IMR-90 (cell line): ENCODE measurements around the gene KLHDC10. TPM values are rescaled to one million over a fixed set of nuclear protein-coding genes. Genes with fewer than 3 reads are reported as not detected.

Source experiments
- ATAC-seq: fragments of 200-7000 bp; cut with Tn5 transposase; 2 replicates; pipeline ENCODE4 v1.9.1; 2020; ENCODE audit warnings: low read depth, mild to moderate bottlenecking, moderate library complexity
- BruUV-seq: library from RNA; stranded (reverse); fragments of 400-500 nt; replicated peaks from 2 replicates; lab custom pipeline; 2021; lab: Mats Ljungman, UMichigan
- CTCF ChIA-PET: fragments of 300-600 bp; formaldehyde crosslinking; extraction: SDS; loops from one replicate; lab custom pipeline; 2021; ENCODE audit warnings: antibody characterized with exemption; lab: Yijun Ruan, JAX
- POLR2A ChIA-PET: fragments of 300-600 bp; sonication (Branson Sonifier 250); formaldehyde crosslinking; loops from one replicate; lab custom pipeline; 2022; ENCODE audit warnings: antibody characterized with exemption; ENCODE audit not compliant: unreplicated experiment; lab: Charles Lee
- DNase-seq: peaks from one replicate; pipeline ENCODE4 v3.0.0; 2013
- H2AFZ ChIP-seq: replicated peaks from 2 replicates; pipeline ENCODE3; 2013; ENCODE audit warnings: low read length, mild to moderate bottlenecking; ENCODE audit not compliant: poor library complexity
- H2AK5ac ChIP-seq: 2 replicates; pipeline ENCODE4 v1.6.1; 2013; ENCODE audit warnings: low read depth, low read length, inconsistent platforms
- H2AK9ac ChIP-seq: replicated peaks from 2 replicates; pipeline ENCODE3; 2013; ENCODE audit warnings: mild to moderate bottlenecking, low read depth, low read length, moderate library complexity; ENCODE audit not compliant: poor library complexity
- H2BK120ac ChIP-seq: 2 replicates; pipeline ENCODE4 v1.6.1; 2013; ENCODE audit warnings: low read depth, low read length, inconsistent platforms
- H2BK15ac ChIP-seq: 3 replicates; pipeline ENCODE4 v1.6.1; 2013; ENCODE audit warnings: low read depth, low read length, inconsistent platforms
- H2BK20ac ChIP-seq: 2 replicates; pipeline ENCODE4 v1.6.1; 2013; ENCODE audit warnings: low read depth, mild to moderate bottlenecking, inconsistent platforms, low read length, moderate library complexity
- H2BK5ac ChIP-seq: 2 replicates; pipeline ENCODE4 v1.6.1; 2013; ENCODE audit warnings: mild to moderate bottlenecking, low read depth, low read length, inconsistent platforms; ENCODE audit not compliant: poor library complexity, severe bottlenecking
- H3K14ac ChIP-seq: replicated peaks from 2 replicates; pipeline ENCODE4 v1.6.1; 2013; ENCODE audit warnings: low read depth, low read length, inconsistent platforms
- H3K18ac ChIP-seq: 2 replicates; pipeline ENCODE4 v1.6.1; 2013; ENCODE audit warnings: low read depth, low read length, control low read depth
- H3K23ac ChIP-seq: 2 replicates; pipeline ENCODE4 v1.6.1; 2013; ENCODE audit warnings: low read depth, low read length, inconsistent platforms
- H3K27ac ChIP-seq: 2 replicates; pipeline ENCODE4 v1.5.1; 2013; ENCODE audit warnings: mild to moderate bottlenecking, control low read depth, low read length; ENCODE audit not compliant: insufficient read depth
- H3K27me3 ChIP-seq: 2 replicates; pipeline ENCODE4 v1.6.1; 2013; ENCODE audit warnings: low read length; ENCODE audit not compliant: control insufficient read depth, insufficient read depth
- H3K36me3 ChIP-seq: 2 replicates; pipeline ENCODE4 v1.6.1; 2013; ENCODE audit warnings: low read length, mixed read lengths; ENCODE audit not compliant: control insufficient read depth, insufficient read depth
- H3K4ac ChIP-seq: 2 replicates; pipeline ENCODE4 v1.6.1; 2013; ENCODE audit warnings: low read depth, low read length, inconsistent platforms
- H3K4me1 ChIP-seq: 2 replicates; pipeline ENCODE4 v1.6.1; 2013; ENCODE audit warnings: low read length, mixed read lengths; ENCODE audit not compliant: control insufficient read depth, insufficient read depth
- H3K4me2 ChIP-seq: 2 replicates; pipeline ENCODE4 v1.6.1; 2013; ENCODE audit warnings: low read depth, mild to moderate bottlenecking, control low read depth, low read length, moderate library complexity
- H3K4me3 ChIP-seq: 2 replicates; pipeline ENCODE4 v1.5.1; 2013; ENCODE audit warnings: low read depth, mild to moderate bottlenecking, control low read depth, low read length, moderate library complexity; ENCODE audit not compliant: insufficient read depth
- H3K56ac ChIP-seq: 2 replicates; pipeline ENCODE4 v1.6.1; 2013; ENCODE audit warnings: low read length, inconsistent platforms; ENCODE audit not compliant: insufficient read depth; ENCODE audit errors: extremely low read depth
- H3K79me1 ChIP-seq, 2 experiments: 2 replicates each; pipeline ENCODE4 v1.6.1; 2013; ENCODE audit warnings: low read length in 2 of 2, inconsistent platforms in 1 of 2, low read depth in 1 of 2
- H3K9ac ChIP-seq: 2 replicates; pipeline ENCODE4 v1.6.1; 2013; ENCODE audit warnings: low read depth, low read length, control low read depth
- H3K9me1 ChIP-seq: 2 replicates; pipeline ENCODE4 v1.6.1; 2013; ENCODE audit warnings: low read length, inconsistent platforms; ENCODE audit not compliant: insufficient read depth
- H3K9me3 ChIP-seq: 2 replicates; pipeline ENCODE4 v1.6.1; 2013; ENCODE audit warnings: low read length; ENCODE audit not compliant: control insufficient read depth, insufficient read depth
- H4K20me1 ChIP-seq: 2 replicates; pipeline ENCODE4 v1.6.1; 2013; ENCODE audit warnings: low read length, inconsistent platforms; ENCODE audit not compliant: insufficient read depth
- H4K5ac ChIP-seq: 2 replicates; pipeline ENCODE4 v1.6.1; 2013; ENCODE audit warnings: mild to moderate bottlenecking, low read depth, low read length, control low read depth
- H4K8ac ChIP-seq, 2 experiments: 2 replicates each; pipeline ENCODE4 v1.6.1; 2013; ENCODE audit warnings: low read depth in 2 of 2, low read length in 2 of 2, control low read depth in 1 of 2, inconsistent platforms in 1 of 2
- H4K91ac ChIP-seq: 2 replicates; pipeline ENCODE4 v1.6.1; 2013; ENCODE audit warnings: low read depth, low read length, inconsistent platforms; ENCODE audit not compliant: insufficient read depth
- RFX5 ChIP-seq: IDR thresholded peaks from 2 replicates; pipeline ENCODE4 v1.8.0; 2012; ENCODE audit warnings: low read depth, mild to moderate bottlenecking, low read length, moderate library complexity
- dilution Hi-C: fragments of 300-500 bp; cut with HindIII; formaldehyde crosslinking; loops from one replicate; pipeline ENCODE4 v1.14.3; 2018; ENCODE audit warnings: low sequenced_read_pairs; ENCODE audit not compliant: unreplicated experiment
- in situ Hi-C: fragments of 300-500 bp; cut with MboI; formaldehyde crosslinking; loops from 3 replicates; pipeline ENCODE4 v1.14.3; 2019; ENCODE audit warnings: low sequenced_read_pairs, inconsistent platforms, mixed read lengths
- intact Hi-C: fragments of 100-400 bp; cut with micrococcal nuclease; formaldehyde crosslinking; loops from 2 replicates; pipeline ENCODE4 v1.10.0; 2022
- polyA plus RNA-seq, 3 experiments: library from polyadenylated mRNA; depleted of rRNA; stranded (reverse); fragments of >200 nt; gene quantifications; 2 replicates each; pipeline ENCODE4 v1.2.3, GENCODE V29; 2012; ENCODE audit warnings: low replicate concordance in 1 of 3
- total RNA-seq: library from RNA; depleted of rRNA; stranded (reverse); fragments of >200 nt; gene quantifications from 2 replicates; pipeline ENCODE4 v1.2.3, GENCODE V29; 2012

Gene KLHDC10
- total and polyA plus RNA-seq, 2 of the 4 experiments (the other 2 are of a cell fraction) = 12.4 to 27.1 TPM

GRCh38 chr7:130123501-130123900, 53.2 kb downstream of the KLHDC10 start:
- ChIA-PET CTCF (no interaction called here), POLR2A (no interaction called here)
- Histone ChIP-seq H2AK5ac (no peak overlapping the region), H3K36me3 (peaks cover 24% of the 10 kb centered on the region), H2AFZ (no peak overlapping the region), H3K27ac (no peak overlapping the region), H4K20me1 (no peaks in the 10 kb centered on the region), H3K14ac (no peak overlapping the region), H3K9me3 (no peaks in the 10 kb centered on the region), H3K27me3 (no peaks in the 10 kb centered on the region), H3K4me1 (no peaks in the 10 kb centered on the region), H2BK20ac (no peak overlapping the region), H4K5ac (no peak overlapping the region), H3K4me3 (no peak overlapping the region), H3K4me2 (no peak overlapping the region), H3K56ac (no peak overlapping the region), H3K9me1 (no peaks in the 10 kb centered on the region), H2BK120ac (no peak overlapping the region), H3K23ac (no peak overlapping the region), H2AK9ac (no peak overlapping the region), H4K91ac (no peak overlapping the region), H3K18ac (no peak overlapping the region), H3K4ac (no peak overlapping the region), H2BK15ac (no peak overlapping the region), H3K79me1 (peaks cover 0 to 6% of the 10 kb centered on the region in 2 experiments; a peak in 2 of 4 replicates), H4K8ac (no peak overlapping the region), H2BK5ac (no peak overlapping the region), H3K9ac (no peak overlapping the region)
- intact Hi-C loops (no loop called here), dilution Hi-C loops (no loop called here), in situ Hi-C loops (no loop called here)
- TF ChIP-seq RFX5 = no peak
- no peak for DNase-seq
- no peak for ATAC-seq
- BruUV-seq = no TSS peak
